GM23248 (cell line): ENCODE data around the gene SLC44A4.
"Not testable (repeated sequence)": the region's sequence is repeated elsewhere in the genome, so short reads cannot be mapped to it uniquely, and the experiment has no call there.

Experiments
- EZH2 ChIP-seq: fragments of 200-600 bp; sonication (generic); IDR thresholded peaks from 2 replicates; pipeline ENCODE4 v1.6.1; 2018; ENCODE audit warnings: antibody characterized with exemption, mild to moderate bottlenecking; ENCODE audit not compliant: insufficient read depth, poor library complexity, severe bottlenecking
- EZH2phosphoT487 ChIP-seq: fragments of 200-600 bp; sonication (generic); IDR thresholded peaks from 2 replicates; pipeline ENCODE4 v1.6.1; 2018; ENCODE audit warnings: antibody characterized with exemption, moderate library complexity, mild to moderate bottlenecking, low read depth; ENCODE audit not compliant: insufficient read depth

GRCh38 chr6:31838114-31838553, 40.7 kb downstream of the SLC44A4 start:
- not testable (repeated sequence) for TF ChIP-seq EZH2phosphoT487, EZH2
